ENCODE data around the gene CLEC4G. TPM values are rescaled to one million over a fixed set of nuclear protein-coding genes. Genes with fewer than 3 reads are reported as not detected.

CLEC4G gene
- total and polyA plus RNA-seq, 7 experiments from 2014 or later, result 1.2 TPM; not detected in 6

GRCh38 chr19:7701654-7702457 lies 30.1 kb downstream of the CLEC4G start, which contains the start of gene FCER2:
FCER2 (minus strand) TSS chr19:7702131; CDS start chr19:7699760, 2,371 bp downstream.
- Mint-ChIP-seq H3K27ac (peak within 1 kb of the TSS in 8 of 9 donors; percentile 19 to 98 (median 82)), H3K4me1 (peaks cover 24 to 60% (median 48%) of the 10 kb centered on the region in 7 donors), H3K36me3 (no peaks in the 10 kb centered on the region), H3K27me3 (peaks cover 0 to 35% (median 0%) of the 10 kb centered on the region in 5 donors), H3K9me3 (peaks cover 0 to 3% (median 0%) of the 10 kb centered on the region in 11 donors), H3K4me3 (peak within 1 kb of the TSS in 3 of 10 donors; percentile 16 to 30 (median 16))
- no peak within 1 kb of the TSS for H3K4me3 ChIP-seq (ENCODE audit: low read length)
- ChIA-PET CTCF (interaction anchor here (0.9 kb wide), 1 partner anchor 21 kb away, joined by 3 read pairs; the partner anchor contains the start of gene TRAPPC5), POLR2A (interaction anchor here (1.1 to 2.2 kb wide), 2 partner anchors 21 kb away, joined by 3 to 6 read pairs; partner anchors contain the start of gene TRAPPC5)
- H3K27me3 ChIP-seq (ENCODE audit: control insufficient read depth in 2 of 2, insufficient read depth in 2 of 2, low read length in 2 of 2), result no peaks in the 10 kb centered on the region
- peaks cover 18 to 29% of the 10 kb centered on the region in 2 donors for H3K4me1 ChIP-seq (ENCODE audit: control insufficient read depth in 2 of 2, insufficient read depth in 2 of 2, low read length in 2 of 2)
- ATAC-seq, result no peak
- H3K27ac ChIP-seq (ENCODE audit: low read depth, low read length), result no peak within 1 kb of the TSS
- H3K36me3 ChIP-seq (ENCODE audit: control insufficient read depth in 2 of 3, insufficient read depth in 3 of 3, low read length in 3 of 3), result no peaks in the 10 kb centered on the region
- no peak for DNase-seq
- intact Hi-C loops (cut with micrococcal nuclease), result no loop called here
- H3K9me3 ChIP-seq (ENCODE audit: control insufficient read depth in 2 of 3, low read length in 3 of 3), result no peaks in the 10 kb centered on the region

GRCh38 chr19:7701049-7701653 lies 30.8 kb downstream of the CLEC4G start:
- Mint-ChIP-seq H3K36me3 (no peaks in the 10 kb centered on the region), H3K27me3 (peaks cover 0 to 38% (median 0%) of the 10 kb centered on the region in 5 donors), H3K4me1 (peaks cover 17 to 53% (median 42%) of the 10 kb centered on the region in 7 donors), H3K9me3 (peaks cover 0 to 5% (median 0%) of the 10 kb centered on the region in 11 donors), H3K27ac (peak overlapping the region in 1 of 9 donors; percentile 82), H3K4me3 (no peak overlapping the region)
- intact Hi-C loops (cut with micrococcal nuclease), result no loop called here
- no peaks in the 10 kb centered on the region for H3K9me3 ChIP-seq (ENCODE audit: control insufficient read depth in 2 of 3, low read length in 3 of 3)
- H3K4me1 ChIP-seq (ENCODE audit: control insufficient read depth in 2 of 2, insufficient read depth in 2 of 2, low read length in 2 of 2), result peaks cover 11 to 22% of the 10 kb centered on the region in 2 donors
- no peaks in the 10 kb centered on the region for H3K27me3 ChIP-seq (ENCODE audit: control insufficient read depth in 2 of 2, insufficient read depth in 2 of 2, low read length in 2 of 2)
- H3K36me3 ChIP-seq (ENCODE audit: control insufficient read depth in 2 of 3, insufficient read depth in 3 of 3, low read length in 3 of 3), result no peaks in the 10 kb centered on the region
- H3K27ac ChIP-seq (ENCODE audit: low read depth, low read length), result no peak overlapping the region
- DNase-seq, result no peak
- no peak overlapping the region for H3K4me3 ChIP-seq (ENCODE audit: low read length)
- ATAC-seq, result no peak
- CTCF ChIA-PET, result interaction anchor here (0.9 kb wide), 1 partner anchor 20 kb away, joined by 3 read pairs; the partner anchor contains the start of gene TRAPPC5
- POLR2A ChIA-PET, result interaction anchor here (1.1 kb wide), 1 partner anchor 20 kb away, joined by 3 read pairs; the partner anchor contains the start of gene TRAPPC5

GRCh38 chr19:7699417-7700401 lies 32.2 kb downstream of the CLEC4G start:
- Mint-ChIP-seq H3K27me3 (peaks cover 0 to 40% (median 0%) of the 10 kb centered on the region in 5 donors), H3K27ac (peak overlapping the region in 5 of 9 donors; percentile 6 to 72 (median 50)), H3K4me3 (no peak overlapping the region), H3K36me3 (no peaks in the 10 kb centered on the region), H3K9me3 (peaks cover 0 to 2% (median 0%) of the 10 kb centered on the region in 11 donors), H3K4me1 (peaks cover 3 to 39% (median 28%) of the 10 kb centered on the region in 7 donors)
- DNase-seq (no peak), ATAC-seq (peak; percentile 26)
- no peaks in the 10 kb centered on the region for H3K36me3 ChIP-seq (ENCODE audit: control insufficient read depth in 2 of 3, insufficient read depth in 3 of 3, low read length in 3 of 3)
- peaks cover 0 to 9% of the 10 kb centered on the region in 2 donors for H3K4me1 ChIP-seq (ENCODE audit: control insufficient read depth in 2 of 2, insufficient read depth in 2 of 2, low read length in 2 of 2)
- ChIA-PET POLR2A (interaction anchor here (0.7 to 2.4 kb wide), 4 partner anchors 10 to 82 kb away, joined by 3 to 9 read pairs (median 3); no protein-coding TSS in a partner anchor), CTCF (interaction anchor here (0.5 to 3.5 kb wide), 4 partner anchors 19 to 597 kb away, joined by 3 to 11 read pairs (median 4); partner anchors contain the start of gene TRAPPC5)
- H3K9me3 ChIP-seq (ENCODE audit: control insufficient read depth in 2 of 3, low read length in 3 of 3), result no peaks in the 10 kb centered on the region
- intact Hi-C loops (cut with micrococcal nuclease), result no loop called here
- no peak overlapping the region for H3K4me3 ChIP-seq (ENCODE audit: low read length)
- no peaks in the 10 kb centered on the region for H3K27me3 ChIP-seq (ENCODE audit: control insufficient read depth in 2 of 2, insufficient read depth in 2 of 2, low read length in 2 of 2)
- H3K27ac ChIP-seq (ENCODE audit: low read depth, low read length), result no peak overlapping the region

GRCh38 chr19:7699003-7699402 lies 32.9 kb downstream of the CLEC4G start:
- ChIA-PET CTCF (interaction anchor here (0.5 to 3.5 kb wide), 4 partner anchors 18 to 597 kb away, joined by 3 to 11 read pairs (median 4); partner anchors contain the start of gene TRAPPC5), POLR2A (interaction anchor here (0.6 to 2.4 kb wide), 4 partner anchors 9 to 503 kb away, joined by 3 to 9 read pairs (median 3); no protein-coding TSS in a partner anchor)
- Histone ChIP-seq H3K27ac (ENCODE audit: low read depth, low read length) (no peak overlapping the region), H3K4me1 (ENCODE audit: control insufficient read depth in 2 of 2, insufficient read depth in 2 of 2, low read length in 2 of 2) (peaks cover 2 to 3% of the 10 kb centered on the region in 2 donors), H3K36me3 (ENCODE audit: control insufficient read depth in 2 of 3, insufficient read depth in 3 of 3, low read length in 3 of 3) (no peaks in the 10 kb centered on the region), H3K27me3 (ENCODE audit: control insufficient read depth in 2 of 2, insufficient read depth in 2 of 2, low read length in 2 of 2) (no peaks in the 10 kb centered on the region), H3K4me3 (ENCODE audit: low read length) (no peak overlapping the region), H3K9me3 (ENCODE audit: control insufficient read depth in 2 of 3, low read length in 3 of 3) (no peaks in the 10 kb centered on the region)
- Mint-ChIP-seq H3K4me1 (peaks cover 2 to 34% (median 21%) of the 10 kb centered on the region in 7 donors), H3K27me3 (peaks cover 0 to 38% (median 0%) of the 10 kb centered on the region in 5 donors), H3K36me3 (no peaks in the 10 kb centered on the region), H3K27ac (peak overlapping the region in 1 of 9 donors; percentile 72), H3K4me3 (no peak overlapping the region), H3K9me3 (peaks cover 0 to 2% (median 0%) of the 10 kb centered on the region in 11 donors)
- no peak for ATAC-seq
- no peak for DNase-seq
- intact Hi-C loops (cut with micrococcal nuclease), result no loop called here

- CTCF ChIA-PET, result interaction anchor here (0.5 to 3.5 kb wide), 4 partner anchors 18 to 596 kb away, joined by 3 to 11 read pairs (median 4); partner anchors contain the start of gene TRAPPC5
- peaks cover 0 to 2% (median 0%) of the 10 kb centered on the region in 11 donors for H3K9me3 Mint-ChIP-seq
- H3K4me3 Mint-ChIP-seq, result no peak overlapping the region
- no peaks in the 10 kb centered on the region for H3K27me3 ChIP-seq (ENCODE audit: control insufficient read depth in 2 of 2, insufficient read depth in 2 of 2, low read length in 2 of 2)
- H3K4me1 Mint-ChIP-seq, result peaks cover 2 to 32% (median 16%) of the 10 kb centered on the region in 7 donors
- ATAC-seq (no peak), DNase-seq (no peak)
- H3K9me3 ChIP-seq (ENCODE audit: control insufficient read depth in 2 of 3, low read length in 3 of 3), result no peaks in the 10 kb centered on the region
- H3K27ac ChIP-seq (ENCODE audit: low read depth, low read length), result no peak overlapping the region
- H3K36me3 Mint-ChIP-seq, result no peaks in the 10 kb centered on the region
- no peak overlapping the region for H3K27ac Mint-ChIP-seq
- H3K4me3 ChIP-seq (ENCODE audit: low read length), result no peak overlapping the region
- peaks cover 0 to 33% (median 0%) of the 10 kb centered on the region in 5 donors for H3K27me3 Mint-ChIP-seq
- POLR2A ChIA-PET, result interaction anchor here (0.5 to 2.4 kb wide), 5 partner anchors 12 to 502 kb away, joined by 3 to 9 read pairs (median 4); partner anchors contain the start of gene TRAPPC5
- H3K4me1 ChIP-seq (ENCODE audit: control insufficient read depth in 2 of 2, insufficient read depth in 2 of 2, low read length in 2 of 2), result peaks cover 0 to 3% of the 10 kb centered on the region in 2 donors
- intact Hi-C loops (cut with micrococcal nuclease), result no loop called here
- H3K36me3 ChIP-seq (ENCODE audit: control insufficient read depth in 2 of 3, insufficient read depth in 3 of 3, low read length in 3 of 3), result no peaks in the 10 kb centered on the region
Observed at GRCh38 chr19:7698583-7698982, 33.3 kb downstream of the CLEC4G start.

Data from naive thymus-derived CD4-positive, alpha-beta T cell (primary cell).